Measurements from ENCODE around the gene GSG1L.

The GSG1L gene

DNA sequence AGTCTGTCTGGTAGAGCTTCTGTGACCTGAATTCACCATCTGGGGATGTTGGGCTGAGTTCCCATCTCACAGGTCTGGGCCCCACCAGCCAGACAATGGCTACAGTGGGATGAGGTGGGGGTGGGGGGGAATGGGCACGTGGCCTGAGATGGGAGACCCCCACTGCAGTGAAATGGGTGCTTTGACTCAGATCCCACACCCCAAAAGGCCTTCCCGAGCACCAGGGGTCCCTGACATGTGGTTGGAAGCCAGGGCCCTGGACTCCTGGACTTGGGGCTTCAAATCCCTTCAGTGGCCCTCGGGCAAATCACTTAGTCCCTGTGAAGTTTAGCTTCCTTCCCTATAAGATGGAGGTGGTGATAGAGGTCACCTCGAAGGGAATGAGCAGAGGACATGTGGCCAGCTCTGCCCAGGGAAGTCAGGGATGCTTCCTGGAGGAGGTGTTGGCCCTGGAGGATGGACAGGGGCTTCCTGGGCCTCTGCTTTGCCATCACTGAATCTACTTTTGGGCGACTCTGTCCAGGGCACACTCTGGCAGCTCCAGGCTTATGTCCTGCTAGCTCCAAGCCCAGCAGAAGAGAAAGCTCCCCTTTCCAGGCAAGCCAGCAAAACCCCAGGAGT, 295.4 kb downstream of the GSG1L start:
- no peak for DNase-seq

DNA sequence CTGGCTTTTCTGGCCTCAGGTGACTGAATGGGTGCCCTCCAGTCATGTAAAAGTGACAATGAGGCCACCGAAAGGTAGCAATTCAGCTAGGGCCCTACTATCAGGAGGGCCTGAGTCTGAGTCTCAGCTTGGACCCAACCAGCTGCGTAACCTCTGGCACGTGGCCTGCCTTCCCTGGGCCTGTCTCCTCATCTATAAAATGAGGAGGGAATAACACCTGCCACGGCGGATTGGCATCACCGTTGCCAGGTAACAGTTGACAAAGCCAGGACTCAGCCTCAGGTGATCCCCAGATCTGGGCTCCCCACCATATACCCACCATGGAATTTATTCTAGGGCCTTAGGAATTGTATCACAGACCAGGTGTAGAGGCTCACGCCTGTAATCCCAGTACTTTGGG, 296.4 kb downstream of the GSG1L start:
- DNase-seq: no peak

DNA sequence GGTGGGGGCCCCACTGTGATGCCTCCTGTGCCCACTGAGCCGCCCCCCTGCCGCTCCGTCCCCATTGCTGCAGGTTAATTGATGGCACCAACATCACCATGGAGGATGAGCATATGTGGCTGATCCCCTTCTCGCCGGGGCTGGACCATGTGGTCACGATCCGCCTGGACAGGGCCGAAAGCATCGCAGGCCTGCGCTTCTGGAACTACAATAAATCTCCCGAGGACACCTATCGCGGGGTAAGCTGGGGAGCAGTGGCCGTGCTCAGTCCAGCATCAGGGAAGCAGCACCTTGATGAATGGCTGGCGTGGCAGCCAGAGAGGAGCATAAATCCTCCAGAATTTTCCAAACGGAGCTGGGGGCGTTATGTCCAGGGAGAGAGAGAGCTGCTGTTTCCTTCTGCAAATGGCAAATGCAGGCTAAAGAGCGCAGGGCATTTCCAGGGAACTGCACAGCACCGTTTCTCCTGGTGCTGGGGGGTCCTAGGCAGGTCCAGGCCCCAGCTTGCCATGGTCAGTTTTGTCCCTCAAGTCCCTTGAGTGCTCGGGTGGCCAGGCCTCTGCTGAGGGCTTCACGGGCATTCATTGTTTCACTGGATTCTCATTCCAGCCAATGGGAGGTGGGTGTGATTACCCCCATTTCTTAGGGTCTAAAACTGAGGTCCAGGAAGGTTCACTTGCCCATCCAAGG, 297.1 kb downstream of the GSG1L start:
- no peak for DNase-seq

GRCh38 chr16:27764869-27765675, 298.4 kb downstream of the GSG1L start:
- no peak for DNase-seq

DNA sequence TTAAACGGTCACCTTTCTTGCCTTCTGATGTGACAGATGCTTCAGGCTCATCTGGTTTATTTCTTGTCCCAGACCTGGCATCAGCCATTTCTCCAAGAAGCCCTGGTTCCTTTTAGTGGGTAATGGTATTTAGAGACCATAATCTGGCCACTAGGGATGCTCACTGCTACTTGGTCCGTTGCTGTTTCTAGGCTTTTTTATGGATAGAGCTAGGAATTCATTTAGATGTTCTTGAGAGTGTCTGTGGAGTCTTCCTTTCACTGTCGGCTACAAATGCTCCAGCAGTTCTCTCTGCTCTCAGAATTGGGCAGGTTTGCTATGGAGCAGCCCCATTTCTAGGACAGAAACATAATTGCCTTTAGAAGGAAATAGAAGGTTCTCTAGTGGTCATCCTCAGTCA, 299.1 kb downstream of the GSG1L start:
- no peak for DNase-seq

DNA sequence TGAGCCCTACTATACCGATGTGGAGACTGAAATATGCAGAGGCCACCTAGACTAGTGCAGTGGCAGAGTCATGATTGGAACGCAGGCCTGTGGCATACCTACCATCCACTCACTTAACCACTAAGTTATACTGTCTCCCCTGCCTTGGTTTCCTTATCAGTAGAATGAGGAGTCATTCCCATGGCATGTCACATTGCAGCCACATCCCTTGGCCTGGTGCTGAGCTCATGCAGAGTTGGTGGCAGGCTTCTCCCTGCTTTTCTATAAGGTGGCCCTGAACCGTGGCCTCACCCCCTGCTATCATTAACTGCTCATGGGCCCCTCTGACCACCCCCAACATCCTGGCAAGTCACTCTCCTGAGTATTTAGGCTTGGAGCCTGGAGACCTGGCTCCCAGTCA, 301.1 kb downstream of the GSG1L start:
- DNase-seq: no peak

GRCh38 chr16:27761816-27762215, 301.7 kb downstream of the GSG1L start:
- DNase-seq: no peak

GRCh38 chr16:27760789-27761176, 302.7 kb downstream of the GSG1L start:
- DNase-seq: no peak

DNA sequence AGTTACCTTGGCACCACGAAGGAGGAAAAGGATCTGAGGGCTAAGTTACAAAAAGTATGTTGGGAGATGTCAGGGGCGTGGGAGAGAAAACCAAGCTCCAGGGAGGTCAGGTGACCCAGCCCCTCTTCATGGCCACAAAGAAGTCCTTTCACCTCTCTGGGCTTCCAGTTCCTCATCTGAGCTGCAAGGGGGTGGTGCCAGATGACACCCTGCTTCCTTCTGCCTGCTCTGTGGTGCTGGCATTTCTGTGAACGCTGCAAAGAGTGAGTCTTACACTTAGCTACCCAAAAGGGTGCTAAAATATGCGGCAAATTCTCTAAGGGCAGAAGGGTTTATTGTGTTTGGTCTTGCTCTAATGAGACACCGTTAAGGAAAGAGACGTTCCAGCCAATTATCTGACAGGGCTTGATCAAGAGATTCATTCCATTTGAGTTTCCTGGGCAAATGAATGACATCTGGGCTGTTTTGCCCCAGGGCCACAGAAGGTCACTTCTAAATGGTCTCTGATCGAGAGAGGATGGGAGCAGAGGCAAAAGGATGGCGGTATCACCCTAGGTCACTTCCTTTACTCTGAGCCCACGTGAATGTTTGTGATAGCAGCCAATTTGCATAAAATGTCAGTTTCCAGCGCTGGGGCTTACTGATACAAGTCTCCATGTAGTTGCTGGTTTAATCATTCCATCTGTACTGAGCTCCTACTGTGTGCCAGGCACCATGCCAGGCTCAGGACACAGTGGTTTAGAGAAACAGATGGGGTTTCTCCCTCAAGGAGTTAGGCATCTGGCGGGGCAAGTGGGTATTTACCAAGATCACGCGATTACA, 303.3 kb downstream of the GSG1L start:
- no peak for DNase-seq

- DNase-seq: no peak
Observed at GRCh38 chr16:27759301-27759871, 304.1 kb downstream of the GSG1L start.

DNA sequence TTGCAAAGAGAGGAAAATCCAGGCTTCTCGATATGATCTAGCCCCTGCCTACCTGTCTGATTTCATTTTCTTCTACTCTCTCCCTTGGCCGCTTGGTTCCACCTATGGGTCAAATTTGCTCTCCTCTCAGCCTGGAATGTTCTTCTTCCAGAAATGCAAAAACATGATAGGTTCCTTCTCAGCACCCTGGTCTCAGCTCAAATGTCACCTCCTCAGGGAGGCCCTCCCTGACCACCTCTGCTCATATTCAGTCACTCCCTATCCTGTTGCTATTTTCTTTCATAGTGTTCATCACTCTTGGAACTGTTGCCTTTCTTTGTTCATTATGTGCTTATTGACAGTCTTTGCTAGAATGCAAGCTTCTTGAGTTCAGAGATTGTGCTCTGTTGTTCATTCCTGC, 305.0 kb downstream of the GSG1L start:
- DNase-seq: no peak

GRCh38 chr16:27756206-27756970, 307.1 kb downstream of the GSG1L start:
- DNase-seq: no peak

- DNase-seq: no peak
Observed at GRCh38 chr16:27754788-27755690, 308.5 kb downstream of the GSG1L start.

DNA sequence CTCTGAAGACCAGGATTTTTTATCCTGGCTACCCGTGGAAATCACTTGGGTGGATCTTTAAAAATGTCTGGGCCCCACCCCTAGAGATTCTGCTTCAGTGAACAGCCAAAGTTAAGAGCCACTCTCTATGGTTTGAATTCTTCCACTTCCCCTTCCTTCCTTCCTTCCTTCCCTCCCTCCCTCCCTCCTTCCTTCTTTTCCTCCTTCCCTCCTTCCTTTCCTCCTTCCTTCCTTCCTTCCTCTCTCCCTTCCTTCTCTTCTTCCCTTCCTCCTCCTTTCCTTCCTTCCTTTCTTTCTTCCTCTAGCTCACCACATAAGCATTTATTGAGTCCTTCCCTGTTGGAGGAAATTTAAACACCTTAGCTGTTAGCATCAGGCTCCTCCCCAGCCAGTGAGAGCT, 310.0 kb downstream of the GSG1L start:
- no peak for DNase-seq

DNA sequence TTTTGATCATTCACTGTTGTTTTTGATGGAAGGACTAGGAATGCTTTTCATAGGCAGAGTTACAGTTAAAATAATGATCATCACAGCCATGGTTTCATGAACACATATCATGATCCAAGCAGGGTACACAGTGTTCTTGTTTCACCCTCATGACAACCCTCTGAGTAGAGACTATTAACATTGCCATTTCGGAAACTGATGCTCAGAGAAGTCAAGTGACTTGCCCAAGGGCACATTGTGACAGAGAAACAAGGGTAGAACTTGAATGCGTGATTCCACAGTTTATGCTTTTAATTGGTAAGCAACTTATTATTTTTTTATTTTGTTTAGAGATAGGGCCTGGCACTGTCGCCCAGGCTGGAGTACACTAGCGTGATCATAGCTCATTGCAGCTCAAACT, 311.3 kb downstream of the GSG1L start:
- no peak for DNase-seq

DNA sequence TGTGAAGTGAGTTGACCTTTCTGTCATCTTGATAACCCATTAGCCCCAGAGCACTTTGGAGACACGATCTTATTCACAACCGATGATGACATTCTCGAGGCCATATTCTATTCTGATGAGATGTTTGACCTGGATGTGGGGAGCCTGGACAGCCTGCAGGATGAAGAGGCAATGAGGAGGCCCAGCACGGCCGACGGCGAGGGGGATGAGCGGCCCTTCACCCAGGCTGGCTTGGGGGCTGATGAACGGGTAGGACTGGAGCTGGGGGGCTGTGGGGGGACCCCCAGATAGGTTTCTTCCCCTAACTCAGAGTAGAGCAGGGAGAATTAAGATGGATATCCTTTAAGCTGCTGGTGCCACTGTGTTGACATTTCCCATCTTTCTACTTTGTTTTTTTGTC, 311.8 kb downstream of the GSG1L start:
- DNase-seq: no peak

DNA sequence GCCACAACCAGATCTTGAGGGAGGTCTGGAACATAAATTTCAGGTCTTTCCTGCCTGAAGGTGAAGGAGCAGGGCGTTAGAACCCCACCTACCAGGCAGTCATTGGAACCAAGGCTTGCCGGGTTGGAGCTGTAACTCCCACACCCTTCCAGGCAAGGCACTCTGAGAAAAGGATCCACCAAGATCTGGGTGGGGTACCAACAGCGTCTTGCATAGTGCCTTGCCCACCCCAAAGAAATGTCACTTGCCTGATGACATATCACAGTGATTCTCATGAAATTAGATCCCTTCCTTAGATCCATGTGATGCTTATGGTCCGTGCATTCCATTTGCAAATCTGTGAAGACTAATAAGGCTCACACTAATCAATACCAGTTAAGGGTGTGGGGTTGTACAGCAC, 312.3 kb downstream of the GSG1L start:
- no peak for DNase-seq

- DNase-seq: no peak
Observed at GRCh38 chr16:27749946-27750345, 313.6 kb downstream of the GSG1L start.

- DNase-seq: no peak
Observed at GRCh38 chr16:27749547-27749875, 314.0 kb downstream of the GSG1L start.

- no peak for DNase-seq
Observed at GRCh38 chr16:27748868-27749546, 314.5 kb downstream of the GSG1L start.

- no peak for DNase-seq
Observed at GRCh38 chr16:27747946-27748345, 315.6 kb downstream of the GSG1L start.

All from activated CD4-positive, alpha-beta T cell treated with anti-CD3 and anti-CD28 coated beads for 1 hour (primary cell).